H9 (cell line): ENCODE measurements around the gene OFD1. TPM values are rescaled to one million over a fixed set of nuclear protein-coding genes. Genes with fewer than 3 reads are reported as not detected.
A peak's percentile ranks its signal among the peaks of the same experiment; 100 is the strongest.

Experiments
- DNase-seq: peaks from one replicate; pipeline ENCODE4 v3.0.0-alpha.2; 2017
- H2AFZ ChIP-seq: one replicate; pipeline ENCODE4 v1.6.1; 2013; ENCODE audit warnings: mild to moderate bottlenecking, low read length, control low read depth, moderate library complexity
- H2AK5ac ChIP-seq: 2 replicates; pipeline ENCODE4 v1.6.1; 2013; ENCODE audit warnings: low read length, control low read depth, mixed read lengths; ENCODE audit not compliant: insufficient read length
- H2BK120ac ChIP-seq: one replicate; pipeline ENCODE4 v1.6.1; 2013; ENCODE audit warnings: low read depth, mild to moderate bottlenecking, low read length, control low read depth, inconsistent platforms; ENCODE audit not compliant: poor library complexity, severe bottlenecking
- H2BK12ac ChIP-seq: 2 replicates; pipeline ENCODE4 v1.6.1; 2013; ENCODE audit warnings: low read length, control low read depth, mixed read lengths, low read depth; ENCODE audit not compliant: insufficient read length
- H2BK15ac ChIP-seq: 2 replicates; pipeline ENCODE4 v1.6.1; 2013; ENCODE audit warnings: low read depth, low read length, control low read depth
- H2BK20ac ChIP-seq: one replicate; pipeline ENCODE4 v1.6.1; 2013; ENCODE audit warnings: low read depth, mild to moderate bottlenecking, low read length, control low read depth, inconsistent platforms; ENCODE audit not compliant: poor library complexity, severe bottlenecking
- H2BK5ac ChIP-seq: 2 replicates; pipeline ENCODE4 v1.6.1; 2013; ENCODE audit warnings: low read length, control low read depth, mixed read lengths; ENCODE audit not compliant: insufficient read length
- H3K14ac ChIP-seq: 2 replicates; pipeline ENCODE4 v1.6.1; 2013; ENCODE audit warnings: low read length, control low read depth; ENCODE audit not compliant: insufficient read depth
- H3K18ac ChIP-seq: 2 replicates; pipeline ENCODE4 v1.6.1; 2013; ENCODE audit warnings: low read depth, mild to moderate bottlenecking, mixed read lengths, low read length, control low read depth; ENCODE audit not compliant: insufficient read length
- H3K23ac ChIP-seq: 2 replicates; pipeline ENCODE4 v1.6.1; 2013; ENCODE audit warnings: low read length, control low read depth, mixed read lengths, low read depth; ENCODE audit not compliant: insufficient read length
- H3K23me2 ChIP-seq: 2 replicates; pipeline ENCODE4 v1.6.1; 2013; ENCODE audit warnings: low read depth, mild to moderate bottlenecking, mixed read lengths, low read length, control low read depth; ENCODE audit not compliant: insufficient read length, poor library complexity, severe bottlenecking
- H3K27ac ChIP-seq: 2 replicates; pipeline ENCODE4 v1.5.1; 2013; ENCODE audit warnings: low read length, control low read depth, mixed read lengths, low read depth; ENCODE audit not compliant: insufficient read length
- H3K27me3 ChIP-seq: 2 replicates; pipeline ENCODE4 v1.6.1; 2013; ENCODE audit warnings: low read length, control low read depth, inconsistent platforms; ENCODE audit not compliant: insufficient read depth
- H3K4ac ChIP-seq: 2 replicates; pipeline ENCODE4 v1.6.1; 2013; ENCODE audit warnings: low read depth, mild to moderate bottlenecking, control low read depth, inconsistent platforms, low read length, moderate library complexity
- H3K4me1 ChIP-seq: 2 replicates; pipeline ENCODE4 v1.6.1; 2013; ENCODE audit warnings: low read length, control low read depth, inconsistent platforms; ENCODE audit not compliant: insufficient read depth
- H3K4me2 ChIP-seq: 2 replicates; pipeline ENCODE4 v1.6.1; 2013; ENCODE audit warnings: low read length, control low read depth, mixed read lengths; ENCODE audit not compliant: insufficient read length, insufficient read depth
- H3K56ac ChIP-seq: 2 replicates; pipeline ENCODE4 v1.6.1; 2013; ENCODE audit warnings: low read depth, mild to moderate bottlenecking, mixed read lengths, low read length, control low read depth; ENCODE audit not compliant: insufficient read length
- H3K79me1 ChIP-seq: 2 replicates; pipeline ENCODE4 v1.6.1; 2013; ENCODE audit warnings: low read depth, mild to moderate bottlenecking, moderate library complexity, low read length, control low read depth, inconsistent platforms; ENCODE audit not compliant: insufficient read depth, poor library complexity, severe bottlenecking
- H3K79me2 ChIP-seq: 2 replicates; pipeline ENCODE4 v1.6.1; 2013; ENCODE audit warnings: low read length, control low read depth, inconsistent platforms; ENCODE audit not compliant: insufficient read depth
- H3K9ac ChIP-seq: 2 replicates; pipeline ENCODE4 v1.6.1; 2013; ENCODE audit warnings: low read length, control low read depth, mixed read lengths; ENCODE audit not compliant: insufficient read length; ENCODE audit errors: extremely low read depth
- H3K9me3 ChIP-seq: one replicate; pipeline ENCODE4 v1.6.1; 2013; ENCODE audit warnings: low read depth, low read length, inconsistent platforms; ENCODE audit not compliant: control insufficient read depth
- H3T11ph ChIP-seq: one replicate; pipeline ENCODE4 v1.6.1; 2013; ENCODE audit warnings: mild to moderate bottlenecking, low read length, control low read depth, inconsistent platforms
- H4K20me1 ChIP-seq: one replicate; pipeline ENCODE4 v1.6.1; 2013; ENCODE audit not compliant: control insufficient read depth, insufficient read length, insufficient read depth
- H4K5ac ChIP-seq: 2 replicates; pipeline ENCODE4 v1.6.1; 2013; ENCODE audit warnings: low read depth, mild to moderate bottlenecking, mixed read lengths, low read length, control low read depth; ENCODE audit not compliant: insufficient read length
- H4K8ac ChIP-seq: replicated peaks from 2 replicates; pipeline ENCODE4 v1.6.1; 2013; ENCODE audit warnings: low read length, control low read depth, mixed read lengths, low read depth; ENCODE audit not compliant: insufficient read length
- H4K91ac ChIP-seq: 2 replicates; pipeline ENCODE4 v1.6.1; 2013; ENCODE audit warnings: low read depth, mild to moderate bottlenecking, moderate library complexity, mixed read lengths, low read length, control low read depth; ENCODE audit not compliant: insufficient read length
- H3K27ac Mint-ChIP-seq, 3 experiments: 2 replicates in 2 of 3; 3 replicates in 1 of 3; pipeline ENCODE4 v1.8.0; 2020 to 2021; ENCODE audit warnings: mixed read lengths in 3 of 3, mild to moderate bottlenecking in 1 of 3, moderate library complexity in 1 of 3
- H3K27me3 Mint-ChIP-seq: 2 replicates; pipeline ENCODE4 v1.8.0; 2021; ENCODE audit warnings: low read depth, mild to moderate bottlenecking, moderate library complexity, mixed read lengths
- H3K36me3 Mint-ChIP-seq, 3 experiments: 2 replicates in 2 of 3; 3 replicates in 1 of 3; pipeline ENCODE4 v1.8.0; 2020 to 2021; ENCODE audit warnings: low read depth in 3 of 3, mixed read lengths in 3 of 3; ENCODE audit not compliant: insufficient read depth in 1 of 3
- H3K4me1 Mint-ChIP-seq, 2 experiments: 2 replicates each; pipeline ENCODE4 v1.8.0; 2020; ENCODE audit warnings: mixed read lengths in 2 of 2
- H3K4me3 Mint-ChIP-seq, 2 experiments: 2 replicates in 1 of 2; 3 replicates in 1 of 2; pipeline ENCODE4 v1.8.0; 2020 to 2021; ENCODE audit warnings: mild to moderate bottlenecking in 2 of 2, mixed read lengths in 2 of 2, moderate library complexity in 1 of 2
- H3K9me3 Mint-ChIP-seq, 2 experiments: 2 replicates in 1 of 2; 3 replicates in 1 of 2; pipeline ENCODE4 v1.8.0; 2020; ENCODE audit warnings: mild to moderate bottlenecking in 2 of 2, mixed read lengths in 2 of 2, moderate library complexity in 1 of 2
- CTCF ChIP-seq: fragments of 200-600 bp; sonication (generic); conservative IDR thresholded peaks from 3 replicates; pipeline ENCODE4 v1.8.0; 2021; ENCODE audit warnings: antibody characterized with exemption, mild to moderate bottlenecking
- WGBS: extraction: QIAGEN DNeasy Blood & Tissue Kit; methylation state at CpG from one replicate; pipeline ENCODE4 v1.1.7; 2013; ENCODE audit warnings: missing lambda C conversion rate, low lambda C conversion rate, mixed read lengths; ENCODE audit not compliant: insufficient read length; ENCODE audit errors: extremely low coverage; 5-methylcytosine and 5-hydroxymethylcytosine counted together
- total RNA-seq: library from RNA; stranded (reverse); gene quantifications from 2 replicates; pipeline ENCODE4 v1.2.1, GENCODE V29; 2021

OFD1 gene
- total RNA-seq, 1 experiment from 2014 or later: 36.0 TPM

DNA sequence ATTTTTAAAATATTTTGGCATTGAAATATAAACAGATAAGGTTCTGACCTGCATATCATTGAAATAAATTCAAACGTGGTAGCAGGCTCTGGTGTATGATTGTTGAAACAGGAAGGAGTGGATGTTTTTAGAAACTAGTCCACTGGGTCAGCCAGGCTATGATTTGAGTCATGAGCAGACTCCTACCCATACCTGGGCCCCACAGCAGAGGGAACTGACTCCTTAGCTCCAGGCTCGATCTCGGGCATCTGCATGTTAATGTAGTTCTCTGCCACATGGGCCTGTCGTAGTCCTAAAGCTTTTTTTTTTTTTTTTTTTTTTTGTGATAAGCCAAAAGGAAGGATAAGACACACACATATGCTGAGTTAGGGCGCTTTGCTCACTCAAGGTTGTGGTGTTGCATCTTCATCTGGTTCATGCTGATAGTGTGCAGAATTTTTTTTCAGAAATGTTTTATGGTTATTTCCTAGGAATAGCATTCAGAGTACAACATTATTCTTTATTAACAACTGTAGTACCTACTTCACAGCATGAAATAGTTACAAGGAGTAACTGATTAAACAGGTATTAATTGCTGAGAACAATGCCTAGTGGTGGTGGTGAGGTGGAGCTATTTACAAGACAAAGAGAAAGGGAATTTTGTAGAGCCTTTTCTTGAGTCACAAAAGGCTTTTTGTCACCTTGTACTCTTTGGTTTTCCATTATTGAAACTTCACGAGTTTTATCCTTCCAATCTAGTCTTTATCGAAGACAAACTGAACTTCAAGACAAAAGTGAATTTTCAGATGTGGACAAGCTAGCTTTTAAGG, 27.3 kb downstream of the OFD1 start:
- Histone ChIP-seq H2BK20ac (no peak overlapping the region), H3K4me1 (peaks cover 11% of the 10 kb centered on the region; the same call in 1 of the 2 replicates), H3K56ac (no peak overlapping the region), H3K9ac (no peak overlapping the region), H2BK120ac (no peak overlapping the region), H4K5ac (no peak overlapping the region), H2BK12ac (no peak overlapping the region), H3K4me2 (peak overlapping the region; percentile 65), H3K9me3 (no peaks in the 10 kb centered on the region), H3K27ac (peak overlapping the region; percentile 59), H4K91ac (no peak overlapping the region), H3K14ac (no peak overlapping the region), H4K20me1 (no peaks in the 10 kb centered on the region), H3T11ph (no peak overlapping the region), H3K79me2 (no peaks in the 10 kb centered on the region), H3K18ac (no peak overlapping the region), H2BK5ac (no peak overlapping the region), H2BK15ac (no peak overlapping the region), H3K27me3 (no peaks in the 10 kb centered on the region; the same call in 1 of the 2 replicates), H3K23ac (no peak overlapping the region), H4K8ac (no peak overlapping the region), H3K23me2 (no peaks in the 10 kb centered on the region), H3K4ac (no peak overlapping the region), H3K79me1 (no peaks in the 10 kb centered on the region), H2AFZ (no peak overlapping the region), H2AK5ac (no peak overlapping the region)
- TF ChIP-seq CTCF: no peak
- Mint-ChIP-seq H3K4me3 (peak overlapping the region in 1 of 2 experiments; percentile 48; a peak in 3 of 5 replicates), H3K9me3 (peaks cover 24 to 39% of the 10 kb centered on the region in 2 experiments), H3K27me3 (no peaks in the 10 kb centered on the region), H3K27ac (peak overlapping the region in 2 of 3 experiments; percentile 37 to 92; a peak in 3 of 7 replicates), H3K4me1 (peaks cover 32 to 57% of the 10 kb centered on the region in 2 experiments), H3K36me3 (peaks cover 12 to 67% (median 44%) of the 10 kb centered on the region in 3 experiments)
- DNase-seq: peak; percentile 56
- no CpG with 5 or more reads among the region's 7 CpGs for WGBS
